GM20431 (cell line): ENCODE data around the gene ZNF691.

Experiments used
- in situ Hi-C: fragments of 300-500 bp; cut with MseI, MboI; formaldehyde crosslinking; loops from one replicate; pipeline ENCODE4 v1.15.0; 2020; ENCODE audit warnings: low sequenced_read_pairs; ENCODE audit not compliant: unreplicated experiment

Gene ZNF691

GRCh38 chr1:42831273-42831672 is 15.1 kb upstream of the ZNF691 start:
- in situ Hi-C loops, result no loop called here

- in situ Hi-C loops, result no loop called here
Measured at GRCh38 chr1:42832641-42833240, 13.7 kb upstream of the ZNF691 start.

GRCh38 chr1:42833981-42834380 is 12.4 kb upstream of the ZNF691 start:
- in situ Hi-C loops, result no loop called here

GRCh38 chr1:42834803-42835202 is 11.6 kb upstream of the ZNF691 start:
- in situ Hi-C loops, result no loop called here

- in situ Hi-C loops, result no loop called here
Measured at GRCh38 chr1:42835422-42835821, 11.0 kb upstream of the ZNF691 start.

- in situ Hi-C loops, result no loop called here
Measured at GRCh38 chr1:42837709-42838108, 8.7 kb upstream of the ZNF691 start.

GRCh38 chr1:42838482-42839190 is 7.8 kb upstream of the ZNF691 start:
- in situ Hi-C loops, result no loop called here

GRCh38 chr1:42841010-42841409 is 5.4 kb upstream of the ZNF691 start:
- in situ Hi-C loops, result no loop called here

GRCh38 chr1:42841440-42842147 is 4.8 kb upstream of the ZNF691 start:
- in situ Hi-C loops, result no loop called here

GRCh38 chr1:42844592-42845140 is 1.7 kb upstream of the ZNF691 start:
- in situ Hi-C loops, result no loop called here

GRCh38 chr1:42845193-42845592 is 1.2 kb upstream of the ZNF691 start:
- in situ Hi-C loops, result no loop called here

GRCh38 chr1:42845866-42846256 is 552 bp upstream of the ZNF691 start:
- in situ Hi-C loops, result no loop called here

GRCh38 chr1:42847111-42847595 is 740 bp downstream of the ZNF691 start:
- in situ Hi-C loops, result no loop called here

- in situ Hi-C loops, result no loop called here
Measured at GRCh38 chr1:42847721-42848460, 1.5 kb downstream of the ZNF691 start.

- in situ Hi-C loops, result no loop called here
Measured at GRCh38 chr1:42848823-42849537, 2.6 kb downstream of the ZNF691 start.

- in situ Hi-C loops, result no loop called here
Measured at GRCh38 chr1:42849944-42850343, 3.5 kb downstream of the ZNF691 start.

GRCh38 chr1:42851420-42851819 is 5.0 kb downstream of the ZNF691 start:
- in situ Hi-C loops, result no loop called here

- in situ Hi-C loops, result no loop called here
Measured at GRCh38 chr1:42851960-42852607, 5.7 kb downstream of the ZNF691 start.

- in situ Hi-C loops, result no loop called here
Measured at GRCh38 chr1:42852608-42852980, 6.2 kb downstream of the ZNF691 start.
